Mucosa of rectum (tissue), 2 donors: ENCODE data around the gene PDE4B.

Experiments
- H3K27ac ChIP-seq, 2 donors: one replicate each; pipeline ENCODE4 v1.7.0; 2013; ENCODE audit warnings: inconsistent platforms in 2 of 2, low read depth in 2 of 2, low read length in 2 of 2
- H3K27me3 ChIP-seq, 2 donors: one replicate each; pipeline ENCODE4 v1.7.0; 2013; ENCODE audit warnings: low read length in 2 of 2; ENCODE audit not compliant: control insufficient read depth in 2 of 2, insufficient read depth in 2 of 2
- H3K36me3 ChIP-seq, 2 donors: one replicate each; pipeline ENCODE4 v1.7.0; 2013; ENCODE audit warnings: low read length in 2 of 2; ENCODE audit not compliant: control insufficient read depth in 2 of 2, insufficient read depth in 2 of 2
- H3K4me1 ChIP-seq, 2 donors: one replicate each; pipeline ENCODE4 v1.7.0; 2013; ENCODE audit warnings: low read length in 2 of 2, mild to moderate bottlenecking in 1 of 2; ENCODE audit not compliant: control insufficient read depth in 2 of 2, insufficient read depth in 2 of 2
- H3K4me3 ChIP-seq, 2 donors: one replicate each; pipeline ENCODE4 v1.7.0; 2013; ENCODE audit warnings: low read length in 2 of 2
- H3K9ac ChIP-seq, 2 donors: one replicate each; pipeline ENCODE4 v1.7.0; 2013; ENCODE audit warnings: low read length in 2 of 2, low read depth in 1 of 2, mild to moderate bottlenecking in 1 of 2
- H3K9me3 ChIP-seq, 2 donors: one replicate each; pipeline ENCODE4 v1.7.0; 2013; ENCODE audit warnings: low read length in 2 of 2; ENCODE audit not compliant: control insufficient read depth in 2 of 2
- donor health status: healthy.
- donor health status: Normal muscosa, but diverticular disease.

Gene PDE4B

GRCh38 chr1:66208632-66209031 is 415.9 kb downstream of the PDE4B start:
- no peaks in the 10 kb centered on the region for H3K27me3 ChIP-seq
- H3K27ac ChIP-seq = no peak overlapping the region
- H3K36me3 ChIP-seq = no peaks in the 10 kb centered on the region
- H3K4me3 ChIP-seq = no peak overlapping the region
- no peak overlapping the region for H3K9ac ChIP-seq
- H3K9me3 ChIP-seq = no peaks in the 10 kb centered on the region
- H3K4me1 ChIP-seq = no peaks in the 10 kb centered on the region

- H3K4me3 ChIP-seq = no peak overlapping the region
- no peak overlapping the region for H3K9ac ChIP-seq
- no peaks in the 10 kb centered on the region for H3K27me3 ChIP-seq
- H3K27ac ChIP-seq = no peak overlapping the region
- H3K36me3 ChIP-seq = no peaks in the 10 kb centered on the region
- H3K4me1 ChIP-seq = no peaks in the 10 kb centered on the region
- no peaks in the 10 kb centered on the region for H3K9me3 ChIP-seq
Observed at GRCh38 chr1:66210635-66211244, 418.0 kb downstream of the PDE4B start.

- Histone ChIP-seq H3K4me3 (no peak overlapping the region), H3K36me3 (no peaks in the 10 kb centered on the region), H3K9me3 (no peaks in the 10 kb centered on the region), H3K4me1 (no peaks in the 10 kb centered on the region), H3K9ac (no peak overlapping the region), H3K27ac (no peak overlapping the region), H3K27me3 (no peaks in the 10 kb centered on the region)
Observed at GRCh38 chr1:66211521-66211920, 418.8 kb downstream of the PDE4B start.

- Histone ChIP-seq H3K4me3 (no peak overlapping the region), H3K36me3 (no peaks in the 10 kb centered on the region), H3K4me1 (no peaks in the 10 kb centered on the region), H3K27ac (no peak overlapping the region), H3K27me3 (no peaks in the 10 kb centered on the region), H3K9ac (no peak overlapping the region), H3K9me3 (no peaks in the 10 kb centered on the region)
Observed at GRCh38 chr1:66213491-66213890, 420.8 kb downstream of the PDE4B start.

- Histone ChIP-seq H3K9me3 (no peaks in the 10 kb centered on the region), H3K4me1 (no peaks in the 10 kb centered on the region), H3K4me3 (no peak overlapping the region), H3K36me3 (no peaks in the 10 kb centered on the region), H3K9ac (no peak overlapping the region), H3K27me3 (no peaks in the 10 kb centered on the region), H3K27ac (no peak overlapping the region)
Observed at GRCh38 chr1:66214901-66215300, 422.2 kb downstream of the PDE4B start.

GRCh38 chr1:66217021-66217420 is 424.3 kb downstream of the PDE4B start:
- H3K36me3 ChIP-seq = no peaks in the 10 kb centered on the region
- H3K27ac ChIP-seq = no peak overlapping the region
- H3K9ac ChIP-seq = no peak overlapping the region
- no peaks in the 10 kb centered on the region for H3K4me1 ChIP-seq
- H3K27me3 ChIP-seq = no peaks in the 10 kb centered on the region
- H3K4me3 ChIP-seq = no peak overlapping the region
- H3K9me3 ChIP-seq = no peaks in the 10 kb centered on the region

- Histone ChIP-seq H3K4me3 (no peak overlapping the region), H3K4me1 (no peaks in the 10 kb centered on the region), H3K9me3 (no peaks in the 10 kb centered on the region), H3K9ac (no peak overlapping the region), H3K27me3 (no peaks in the 10 kb centered on the region), H3K27ac (no peak overlapping the region), H3K36me3 (no peaks in the 10 kb centered on the region)
Observed at GRCh38 chr1:66217561-66217960, 424.9 kb downstream of the PDE4B start.

GRCh38 chr1:66220477-66220876 is 427.8 kb downstream of the PDE4B start:
- H3K36me3 ChIP-seq = no peaks in the 10 kb centered on the region
- no peak overlapping the region for H3K27ac ChIP-seq
- no peaks in the 10 kb centered on the region for H3K9me3 ChIP-seq
- H3K4me1 ChIP-seq = no peaks in the 10 kb centered on the region
- H3K27me3 ChIP-seq = no peaks in the 10 kb centered on the region
- no peak overlapping the region for H3K4me3 ChIP-seq
- no peak overlapping the region for H3K9ac ChIP-seq

GRCh38 chr1:66223681-66224080 is 431.0 kb downstream of the PDE4B start:
- H3K4me3 ChIP-seq = no peak overlapping the region
- H3K27ac ChIP-seq = no peak overlapping the region
- no peaks in the 10 kb centered on the region for H3K4me1 ChIP-seq
- no peaks in the 10 kb centered on the region for H3K36me3 ChIP-seq
- H3K27me3 ChIP-seq = no peaks in the 10 kb centered on the region
- H3K9ac ChIP-seq = no peak overlapping the region
- H3K9me3 ChIP-seq = no peaks in the 10 kb centered on the region

GRCh38 chr1:66226985-66227384 is 434.3 kb downstream of the PDE4B start:
- Histone ChIP-seq H3K4me1 (no peaks in the 10 kb centered on the region), H3K27ac (no peak overlapping the region)

GRCh38 chr1:66227966-66228365 is 435.3 kb downstream of the PDE4B start:
- Histone ChIP-seq H3K27ac (no peak overlapping the region), H3K9ac (no peak overlapping the region), H3K4me3 (no peak overlapping the region), H3K36me3 (no peaks in the 10 kb centered on the region), H3K9me3 (no peaks in the 10 kb centered on the region), H3K4me1 (no peaks in the 10 kb centered on the region), H3K27me3 (no peaks in the 10 kb centered on the region)

More at GRCh38 chr1:66226985-66227384, 434.3 kb downstream of the PDE4B start:
- Histone ChIP-seq H3K27me3 (no peaks in the 10 kb centered on the region), H3K36me3 (no peaks in the 10 kb centered on the region), H3K9ac (no peak overlapping the region), H3K9me3 (no peaks in the 10 kb centered on the region), H3K4me3 (no peak overlapping the region)
